DND-41 (cell line): ENCODE measurements around the gene ANKRD39.

Experiments
- ATAC-seq: fragments of 200-7000 bp; cut with Tn5 transposase; 3 replicates; pipeline ENCODE4 v1.9.1; 2021; ENCODE audit warnings: low read depth; ENCODE audit not compliant: insufficient read depth
- DNase-seq: peaks from one replicate; pipeline ENCODE4 v3.0.0-alpha.2; 2020
- H2AFZ ChIP-seq: 2 replicates; pipeline ENCODE4 v1.6.0; 2012; ENCODE audit warnings: low read depth, low read length
- H3K27ac ChIP-seq: 2 replicates; pipeline ENCODE4 v1.5.1; 2012; ENCODE audit warnings: low read length, inconsistent platforms
- H3K27me3 ChIP-seq: fragments of 200-600 bp; sonication (generic); 2 replicates; pipeline ENCODE4 v1.6.0; 2012; ENCODE audit warnings: low read length, mild to moderate bottlenecking, inconsistent platforms; ENCODE audit not compliant: insufficient read depth, poor library complexity
- H3K36me3 ChIP-seq: 2 replicates; pipeline ENCODE4 v1.5.1; 2012; ENCODE audit warnings: low read length, inconsistent platforms; ENCODE audit not compliant: insufficient read depth
- H3K4me1 ChIP-seq: 2 replicates; pipeline ENCODE4 v1.5.1; 2012; ENCODE audit warnings: mild to moderate bottlenecking, low read length; ENCODE audit not compliant: insufficient read depth
- H3K4me2 ChIP-seq: 2 replicates; pipeline ENCODE4 v1.6.0; 2012; ENCODE audit warnings: mild to moderate bottlenecking, moderate library complexity, low read length, inconsistent platforms; ENCODE audit not compliant: insufficient read depth
- H3K4me3 ChIP-seq, 2 experiments: fragments of 200-600 bp in 1 of 2; shearing (Covaris generic) in 1 of 2; 2 replicates each; pipeline ENCODE4 v1.5.1; 2012 to 2016; ENCODE audit warnings: inconsistent platforms in 2 of 2, low read length in 2 of 2, mild to moderate bottlenecking in 2 of 2, low read depth in 1 of 2, moderate library complexity in 1 of 2
- H3K79me2 ChIP-seq: 2 replicates; pipeline ENCODE4 v1.6.0; 2012; ENCODE audit warnings: low read length, inconsistent platforms; ENCODE audit not compliant: insufficient read depth
- H3K9ac ChIP-seq: 2 replicates; pipeline ENCODE4 v1.6.0; 2012; ENCODE audit warnings: low read depth, mild to moderate bottlenecking, inconsistent platforms, low read length, moderate library complexity
- H3K9me3 ChIP-seq: 2 replicates; pipeline ENCODE4 v1.5.1; 2012; ENCODE audit warnings: low read length, moderate library complexity, mild to moderate bottlenecking, inconsistent platforms; ENCODE audit not compliant: insufficient read depth, severe bottlenecking
- H4K20me1 ChIP-seq: 2 replicates; pipeline ENCODE4 v1.6.0; 2012; ENCODE audit warnings: low read length; ENCODE audit not compliant: insufficient read depth
- EZH2 ChIP-seq: IDR thresholded peaks from 3 replicates; pipeline ENCODE4 v1.6.1; 2012; ENCODE audit warnings: borderline replicate concordance, low read depth, mild to moderate bottlenecking, moderate library complexity, low read length, inconsistent platforms; ENCODE audit not compliant: severe bottlenecking
- TF ChIP-seq, protein P1 (sequence below): IDR thresholded peaks from 2 replicates; pipeline ENCODE4 v1.5.1; 2012; ENCODE audit warnings: borderline replicate concordance, low read length, moderate library complexity, mild to moderate bottlenecking; ENCODE audit not compliant: poor library complexity, severe bottlenecking; ENCODE audit errors: extremely low read depth

ANKRD39 gene

DNA sequence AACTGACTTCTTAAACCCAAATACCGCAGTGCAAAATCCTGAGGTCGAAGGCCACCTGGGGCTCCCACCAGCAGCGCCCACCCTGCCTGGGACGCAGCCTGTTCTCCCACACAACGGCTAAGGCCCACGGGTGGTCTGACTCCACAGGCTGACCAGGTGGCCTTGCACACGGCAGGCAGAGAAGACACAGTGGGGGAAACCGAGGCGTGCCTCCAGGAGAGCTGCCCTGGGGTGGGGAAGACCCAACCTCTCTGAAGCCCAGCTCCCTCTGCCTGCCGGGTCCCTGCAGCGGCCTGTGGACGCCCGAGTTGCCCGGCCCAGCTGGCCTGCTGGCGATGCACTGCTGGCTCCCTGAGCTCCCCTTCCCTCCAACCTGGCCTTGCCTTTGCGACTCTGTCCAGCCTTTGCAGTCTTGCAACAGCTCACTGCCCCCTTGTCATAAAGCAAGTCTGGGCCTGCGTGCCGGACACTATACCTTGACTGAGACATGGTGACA is 21.8 kb upstream of the ANKRD39 start:
- no peaks in the 10 kb centered on the region for H3K9me3 ChIP-seq
- no peak overlapping the region for H3K27ac ChIP-seq
- H3K79me2 ChIP-seq: no peaks in the 10 kb centered on the region
- H3K36me3 ChIP-seq: no peaks in the 10 kb centered on the region
- no peaks in the 10 kb centered on the region for H4K20me1 ChIP-seq
- DNase-seq (no peak), ATAC-seq (no peak)
- no peak overlapping the region for H3K9ac ChIP-seq
- no peak overlapping the region for H2AFZ ChIP-seq
- no peak overlapping the region for H3K4me2 ChIP-seq
- peaks cover 22% of the 10 kb centered on the region for H3K27me3 ChIP-seq
- no peaks in the 10 kb centered on the region for H3K4me1 ChIP-seq
- no peak overlapping the region for H3K4me3 ChIP-seq
- TF ChIP-seq EZH2: no peak
- TF ChIP-seq, protein P1, sequence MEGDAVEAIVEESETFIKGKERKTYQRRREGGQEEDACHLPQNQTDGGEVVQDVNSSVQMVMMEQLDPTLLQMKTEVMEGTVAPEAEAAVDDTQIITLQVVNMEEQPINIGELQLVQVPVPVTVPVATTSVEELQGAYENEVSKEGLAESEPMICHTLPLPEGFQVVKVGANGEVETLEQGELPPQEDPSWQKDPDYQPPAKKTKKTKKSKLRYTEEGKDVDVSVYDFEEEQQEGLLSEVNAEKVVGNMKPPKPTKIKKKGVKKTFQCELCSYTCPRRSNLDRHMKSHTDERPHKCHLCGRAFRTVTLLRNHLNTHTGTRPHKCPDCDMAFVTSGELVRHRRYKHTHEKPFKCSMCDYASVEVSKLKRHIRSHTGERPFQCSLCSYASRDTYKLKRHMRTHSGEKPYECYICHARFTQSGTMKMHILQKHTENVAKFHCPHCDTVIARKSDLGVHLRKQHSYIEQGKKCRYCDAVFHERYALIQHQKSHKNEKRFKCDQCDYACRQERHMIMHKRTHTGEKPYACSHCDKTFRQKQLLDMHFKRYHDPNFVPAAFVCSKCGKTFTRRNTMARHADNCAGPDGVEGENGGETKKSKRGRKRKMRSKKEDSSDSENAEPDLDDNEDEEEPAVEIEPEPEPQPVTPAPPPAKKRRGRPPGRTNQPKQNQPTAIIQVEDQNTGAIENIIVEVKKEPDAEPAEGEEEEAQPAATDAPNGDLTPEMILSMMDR: no peak

DNA sequence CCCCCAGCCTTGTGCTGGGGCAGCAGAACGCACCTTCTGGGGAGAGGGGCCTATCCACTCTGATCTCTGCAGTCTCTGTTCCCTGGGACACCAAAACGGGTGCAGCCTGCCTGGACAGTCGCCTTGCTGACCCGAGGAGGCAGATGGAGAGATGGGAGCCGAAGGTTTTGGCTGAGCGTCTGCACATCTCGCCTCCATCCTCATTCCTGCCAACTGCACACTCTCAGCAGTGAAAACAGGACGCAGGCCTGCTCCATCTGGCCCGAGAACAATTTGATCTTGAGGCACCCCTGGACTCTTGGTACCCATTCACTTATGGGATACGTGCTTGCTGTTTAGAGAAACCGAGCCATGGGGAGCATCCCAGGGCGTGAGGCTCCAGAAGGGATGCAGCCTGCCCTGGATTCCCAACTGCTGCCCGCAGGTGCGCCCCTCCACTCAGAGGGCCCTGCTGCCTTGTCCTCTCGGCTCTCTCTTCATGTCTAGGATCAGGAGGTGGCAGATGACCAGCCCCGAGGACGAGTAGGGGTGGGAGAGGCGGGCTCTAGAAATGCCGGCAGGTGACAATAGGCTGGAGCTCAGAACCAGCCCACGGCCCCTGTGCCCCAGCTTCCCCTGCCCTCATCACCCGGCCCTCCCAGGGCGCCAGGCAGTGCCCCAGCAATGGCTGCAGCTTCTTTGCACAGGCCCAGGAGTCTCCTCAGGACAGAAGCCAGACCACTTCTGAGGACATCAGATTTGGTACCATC is 21.2 kb upstream of the ANKRD39 start:
- H3K9me3 ChIP-seq: no peaks in the 10 kb centered on the region
- ATAC-seq (no peak), DNase-seq (no peak)
- no peak overlapping the region for H3K27ac ChIP-seq
- H4K20me1 ChIP-seq: no peaks in the 10 kb centered on the region
- TF ChIP-seq EZH2: no peak
- TF ChIP-seq, protein P1: no peak
- H3K4me1 ChIP-seq: no peaks in the 10 kb centered on the region
- no peak overlapping the region for H3K4me3 ChIP-seq
- peaks cover 17% of the 10 kb centered on the region for H3K27me3 ChIP-seq
- H3K36me3 ChIP-seq: no peaks in the 10 kb centered on the region
- H3K4me2 ChIP-seq: no peak overlapping the region
- no peak overlapping the region for H3K9ac ChIP-seq
- H3K79me2 ChIP-seq: no peaks in the 10 kb centered on the region
- H2AFZ ChIP-seq: no peak overlapping the region

DNA sequence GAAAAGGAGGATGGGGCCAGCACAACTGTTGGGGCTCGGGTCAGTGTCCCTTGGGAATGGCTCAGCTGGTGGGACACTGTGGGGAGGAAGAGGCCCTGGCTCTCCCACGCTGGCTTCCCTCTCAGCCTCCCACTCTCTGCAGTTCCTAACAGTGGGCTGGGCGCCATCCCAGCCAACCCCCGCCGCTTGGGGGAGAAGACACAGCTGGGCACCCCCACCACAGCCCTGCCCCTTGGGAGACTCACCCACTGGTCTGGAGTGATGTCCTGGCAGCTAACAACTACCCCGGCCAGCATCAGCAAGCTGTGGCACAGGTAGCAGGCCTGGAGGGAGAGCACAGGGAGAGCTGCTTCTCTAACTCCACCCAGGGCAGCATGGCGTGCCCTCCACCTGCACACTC is 20.4 kb upstream of the ANKRD39 start:
- ATAC-seq (no peak), DNase-seq (no peak)
- Histone ChIP-seq H3K36me3 (no peaks in the 10 kb centered on the region), H3K9me3 (no peaks in the 10 kb centered on the region), H4K20me1 (no peaks in the 10 kb centered on the region), H3K4me2 (no peak overlapping the region), H3K27ac (no peak overlapping the region), H3K79me2 (no peaks in the 10 kb centered on the region), H3K9ac (no peak overlapping the region), H2AFZ (no peak overlapping the region), H3K27me3 (peaks cover 17% of the 10 kb centered on the region), H3K4me3 (no peak overlapping the region), H3K4me1 (no peaks in the 10 kb centered on the region)
- TF ChIP-seq EZH2: no peak
- TF ChIP-seq, protein P1: no peak
